SK-N-MC (cell line): ENCODE measurements around the gene STK4.

ENCODE experiments used
- EZH2 ChIP-seq: fragments of 200-600 bp; sonication (generic); IDR thresholded peaks from one replicate; pipeline ENCODE4 v1.6.1; 2017; ENCODE audit warnings: antibody characterized with exemption
- POLR2AphosphoS5 ChIP-seq: IDR thresholded peaks from 2 replicates; pipeline ENCODE4 v1.6.1; 2012; ENCODE audit warnings: mild to moderate bottlenecking, low read depth, low read length, borderline replicate concordance

DNA sequence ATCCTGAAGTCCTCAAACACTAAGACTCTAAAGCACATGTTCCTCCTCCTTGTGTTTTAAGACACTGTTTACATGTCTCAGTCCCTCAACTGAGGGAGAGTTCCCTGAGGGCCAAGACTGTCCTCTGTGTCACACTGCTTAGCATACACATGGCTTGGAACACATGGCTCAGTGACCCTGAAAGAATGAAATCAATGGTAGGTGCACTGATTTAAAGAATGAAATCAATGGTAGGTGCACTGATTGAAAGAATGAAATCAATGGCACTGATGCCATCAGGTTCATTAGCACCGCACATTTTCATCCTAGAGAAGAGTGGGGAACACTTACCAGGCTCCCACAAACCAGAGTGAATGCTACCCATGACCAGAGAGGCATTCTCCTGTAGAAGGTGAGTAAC lies 15.9 kb upstream of the STK4 start:
- TF ChIP-seq POLR2AphosphoS5, result no peak
- TF ChIP-seq EZH2, result no peak
